ENCODE measurements around the gene LTC4S. TPM values are rescaled to one million over a fixed set of nuclear protein-coding genes. Genes with fewer than 3 reads are reported as not detected.
A peak's percentile ranks its signal among the peaks of the same experiment; 100 is the strongest.
"Not testable (repeated sequence)": the region's sequence is repeated elsewhere in the genome, so short reads cannot be mapped to it uniquely, and the experiment has no call there.

The LTC4S gene
- total RNA-seq (2022): 2.1 and 2.2 TPM in 2 replicates
- Bru-seq, nascent RNA: percentile 34 among the genes with signal in this experiment
- BruChase-seq, experiment 1, labeled RNA remaining after a 6-hour chase: percentile 52 among the genes with signal in this experiment
- percentile 50 among the genes with signal in this experiment for BruChase-seq, experiment 2, labeled RNA remaining after a 2-hour chase
- long read RNA-seq, partial matches to known transcripts: 0 of 2 reads
- long read RNA-seq, other reads (novel, unspliced or antisense): 1 of 2 reads

- Mint-ChIP-seq H3K9me3 (ENCODE audit: unreplicated experiment) (no peaks in the 10 kb centered on the region), H3K27me3 (ENCODE audit: insufficient read depth, unreplicated experiment) (no peaks in the 10 kb centered on the region), H3K36me3 (ENCODE audit: insufficient read depth, unreplicated experiment) (peaks cover 22% of the 10 kb centered on the region), H3K4me1 (ENCODE audit: insufficient read depth, unreplicated experiment) (peaks cover 8% of the 10 kb centered on the region), H3K27ac (ENCODE audit: low read depth, unreplicated experiment) (no peak within 1 kb of the TSS), H3K4me3 (ENCODE audit: unreplicated experiment) (peak within 1 kb of the TSS; percentile 71)
- BruUV-seq (replicated peaks): no TSS peak
- TF ChIP-seq CTCF (IDR thresholded peaks at IDR 0.05; ENCODE audit: unreplicated experiment): no peak
- intact Hi-C loops (cut with micrococcal nuclease): no loop called here
- POLR2A ChIA-PET: interaction anchor here (0.6 to 4.8 kb wide), 5 partner anchors 16 to 61 kb away, joined by 3 to 37 read pairs (median 9); partner anchors contain the start of gene MAML1
- DNase-seq (ENCODE audit: unreplicated experiment): no peak
- CTCF ChIA-PET: interaction anchor here (0.6 to 3.6 kb wide), 5 partner anchors 9 to 175 kb away, joined by 3 to 28 read pairs (median 3); no protein-coding TSS in a partner anchor
These were observed at the start of gene LTC4S for GRCh38 chr5:179793468-179794139. LTC4S (plus strand) TSS chr5:179793986; CDS start chr5:179794081, 95 bp downstream.

- ChIA-PET CTCF (interaction anchor here (0.7 to 4.3 kb wide), 3 partner anchors 11 to 63 kb away, joined by 3 to 19 read pairs (median 6); partner anchors contain the start of gene CBY3), POLR2A (interaction anchor here (0.6 to 2.0 kb wide), 4 partner anchors 11 to 106 kb away, joined by 3 to 4 read pairs (median 4); no protein-coding TSS in a partner anchor)
- H3K27me3 Mint-ChIP-seq (ENCODE audit: insufficient read depth, unreplicated experiment); BruUV-seq (replicated peaks); DNase-seq (ENCODE audit: unreplicated experiment); intact Hi-C loops (cut with micrococcal nuclease); H3K4me3 Mint-ChIP-seq (ENCODE audit: unreplicated experiment); H3K27ac Mint-ChIP-seq (ENCODE audit: low read depth, unreplicated experiment); H3K9me3 Mint-ChIP-seq (ENCODE audit: unreplicated experiment): not testable (repeated sequence)
- peaks cover 62% of the 10 kb centered on the region for H3K36me3 Mint-ChIP-seq (ENCODE audit: insufficient read depth, unreplicated experiment)
- H3K4me1 Mint-ChIP-seq (ENCODE audit: insufficient read depth, unreplicated experiment): peaks cover 17% of the 10 kb centered on the region
These were observed 49.7 kb upstream of the LTC4S start for GRCh38 chr5:179744106-179744505.

GRCh38 chr5:179746872-179747271, 46.9 kb upstream of the LTC4S start:
- no peak for DNase-seq (ENCODE audit: unreplicated experiment)
- Mint-ChIP-seq H3K9me3 (ENCODE audit: unreplicated experiment) (no peaks in the 10 kb centered on the region), H3K4me1 (ENCODE audit: insufficient read depth, unreplicated experiment) (peaks cover 7% of the 10 kb centered on the region), H3K4me3 (ENCODE audit: unreplicated experiment) (no peak overlapping the region), H3K27ac (ENCODE audit: low read depth, unreplicated experiment) (no peak overlapping the region), H3K27me3 (ENCODE audit: insufficient read depth, unreplicated experiment) (no peaks in the 10 kb centered on the region), H3K36me3 (ENCODE audit: insufficient read depth, unreplicated experiment) (peaks cover 57% of the 10 kb centered on the region)
- TF ChIP-seq CTCF (IDR thresholded peaks at IDR 0.05; ENCODE audit: unreplicated experiment): no peak
- BruUV-seq (replicated peaks): no TSS peak
- intact Hi-C loops (cut with micrococcal nuclease): no loop called here
- ChIA-PET CTCF (interaction anchor here (1.2 kb wide), 1 partner anchor 16 kb away, joined by 4 read pairs; no protein-coding TSS in a partner anchor), POLR2A (no interaction called here)

GRCh38 chr5:179747811-179748210, 46.0 kb upstream of the LTC4S start:
- Mint-ChIP-seq H3K9me3 (ENCODE audit: unreplicated experiment) (no peaks in the 10 kb centered on the region), H3K27ac (ENCODE audit: low read depth, unreplicated experiment) (no peak overlapping the region), H3K4me1 (ENCODE audit: insufficient read depth, unreplicated experiment) (peaks cover 7% of the 10 kb centered on the region), H3K36me3 (ENCODE audit: insufficient read depth, unreplicated experiment) (peaks cover 52% of the 10 kb centered on the region), H3K4me3 (ENCODE audit: unreplicated experiment) (no peak overlapping the region), H3K27me3 (ENCODE audit: insufficient read depth, unreplicated experiment) (no peaks in the 10 kb centered on the region)
- BruUV-seq (replicated peaks): no TSS peak
- intact Hi-C loops (cut with micrococcal nuclease): no loop called here
- ChIA-PET POLR2A (no interaction called here), CTCF (no interaction called here)
- no peak for DNase-seq (ENCODE audit: unreplicated experiment)
- TF ChIP-seq CTCF (IDR thresholded peaks at IDR 0.05; ENCODE audit: unreplicated experiment): no peak
